K562 (cell line): ENCODE measurements around the gene AMER3.

Experiments
- CCAR2 ChIP-seq: fragments of 200-400 bp; formaldehyde crosslinking; IDR thresholded peaks from 2 replicates; pipeline ENCODE4 v1.6.1; 2017; ENCODE audit warnings: mild to moderate bottlenecking, low read depth, low read length
- EZH2 ChIP-seq: IDR thresholded peaks from 2 replicates; pipeline ENCODE4 v1.6.1; 2012; ENCODE audit warnings: low read depth, mild to moderate bottlenecking, inconsistent platforms, low read length, borderline replicate concordance
- POLR2AphosphoS2 ChIP-seq: IDR thresholded peaks from 2 replicates; pipeline ENCODE4 v1.6.1; 2012; ENCODE audit warnings: low read length, improper control_type of control experiment
- ZFP91 ChIP-seq: sonication (generic); formaldehyde crosslinking; IDR thresholded peaks from 2 replicates; pipeline ENCODE4 v1.8.0; 2022; ENCODE audit warnings: mild to moderate bottlenecking, missing genetic modification reagents
- ZNF785 ChIP-seq: fragments of 250-450 bp; sonication (Bioruptor Pico); IDR thresholded peaks from 2 replicates; pipeline ENCODE4 v1.4.0; 2020; ENCODE audit warnings: mild to moderate bottlenecking
- TF ChIP-seq, protein P1 (sequence below): fragments of 250-450 bp; sonication (Bioruptor Pico); IDR thresholded peaks from 2 replicates; pipeline ENCODE4 v1.4.0; 2020; ENCODE audit warnings: borderline replicate concordance

GRCh38 chr2:130795431-130795830 is 40.1 kb downstream of the AMER3 start:
- TF ChIP-seq, protein P1, sequence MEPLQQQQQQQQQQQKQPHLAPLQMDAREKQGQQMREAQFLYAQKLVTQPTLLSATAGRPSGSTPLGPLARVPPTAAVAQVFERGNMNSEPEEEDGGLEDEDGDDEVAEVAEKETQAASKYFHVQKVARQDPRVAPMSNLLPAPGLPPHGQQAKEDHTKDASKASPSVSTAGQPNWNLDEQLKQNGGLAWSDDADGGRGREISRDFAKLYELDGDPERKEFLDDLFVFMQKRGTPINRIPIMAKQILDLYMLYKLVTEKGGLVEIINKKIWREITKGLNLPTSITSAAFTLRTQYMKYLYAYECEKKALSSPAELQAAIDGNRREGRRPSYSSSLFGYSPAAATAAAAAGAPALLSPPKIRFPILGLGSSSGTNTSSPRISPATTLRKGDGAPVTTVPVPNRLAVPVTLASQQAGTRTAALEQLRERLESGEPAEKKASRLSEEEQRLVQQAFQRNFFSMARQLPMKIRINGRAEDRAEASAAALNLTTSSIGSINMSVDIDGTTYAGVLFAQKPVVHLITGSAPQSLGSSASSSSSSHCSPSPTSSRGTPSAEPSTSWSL, result no peak
- TF ChIP-seq ZNF785 (CRISPR knock-in tag) (no peak), EZH2 (no peak), POLR2AphosphoS2 (no peak), ZFP91 (no peak), CCAR2 (no peak)
